Kidney (tissue), 14 donors: ENCODE results near the gene KHDC1. TPM values are rescaled to one million over a fixed set of nuclear protein-coding genes. Genes with fewer than 3 reads are reported as not detected.

Source experiments
- DNase-seq, 5 donors: peaks; one replicate each; pipeline ENCODE4 v3.0.0-alpha.2; 2013 to 2020
- FAIRE-seq: peaks from 2 replicates; lab custom pipeline; 2012; peaks lifted over from hg19 to GRCh38; lab: Jason Lieb, UNC
- H3K27ac ChIP-seq, 2 donors: one replicate each; pipeline ENCODE4 v1.7.0; 2013; ENCODE audit warnings: low read depth in 2 of 2, low read length in 2 of 2, inconsistent platforms in 1 of 2
- H3K27me3 ChIP-seq: one replicate; pipeline ENCODE4 v1.7.1; 2013; ENCODE audit warnings: low read length, inconsistent platforms; ENCODE audit not compliant: control insufficient read depth, insufficient read depth
- H3K36me3 ChIP-seq, 3 donors: one replicate each; pipeline versions ENCODE4 v1.7.0 to v1.7.1; 2013; ENCODE audit warnings: low read length in 3 of 3, control low read depth in 1 of 3, inconsistent platforms in 1 of 3; ENCODE audit not compliant: insufficient read depth in 3 of 3, control insufficient read depth in 2 of 3
- H3K4me1 ChIP-seq, 3 donors: one replicate each; pipeline versions ENCODE4 v1.7.0 to v1.7.1; 2013; ENCODE audit warnings: low read length in 3 of 3, inconsistent platforms in 1 of 3, low read depth in 1 of 3; ENCODE audit not compliant: control insufficient read depth in 2 of 3, insufficient read depth in 2 of 3
- H3K4me3 ChIP-seq, 3 donors: one replicate each; pipeline versions ENCODE4 v1.7.0 to v1.8.1; 2013; ENCODE audit warnings: low read length in 3 of 3, control low read depth in 1 of 3, inconsistent platforms in 1 of 3
- H3K9ac ChIP-seq, 3 donors: one replicate each; pipeline versions ENCODE4 v1.7.0 to v1.7.1; 2013; ENCODE audit warnings: low read length in 3 of 3, control low read depth in 1 of 3, inconsistent platforms in 1 of 3
- H3K9me3 ChIP-seq, 3 donors: one replicate each; pipeline versions ENCODE4 v1.7.0 to v1.7.1; 2013; ENCODE audit warnings: low read length in 3 of 3, control low read depth in 1 of 3, inconsistent platforms in 1 of 3; ENCODE audit not compliant: control insufficient read depth in 2 of 3, insufficient read depth in 1 of 3
- intact Hi-C: fragments of 100-400 bp; cut with DNase I; formaldehyde crosslinking; loops from one replicate; pipeline ENCODE4 v1.11.1; 2022
- polyA plus RNA-seq: library from polyadenylated mRNA; stranded (reverse); fragments of 350-450 nt; fragmentation: Illumina TruSeq; extraction: RNeasy Lipid Tissue Mini Kit (QIAGEN cat#74804); gene quantifications from one replicate; pipeline ENCODE4 v1.2.3, GENCODE V29; 2014; ENCODE audit warnings: low read depth, low replicate concordance; ENCODE audit not compliant: insufficient read depth
- total RNA-seq: library from RNA; stranded (reverse); fragmentation: NEBNext Ultra II Directional; extraction: Animal tissue kit (Norgen Biotek cat#: 25700); gene quantifications from one replicate; pipeline ENCODE4 v1.2.1, GENCODE V29; 2021
- TF ChIP-seq, protein P1 (sequence below): IDR thresholded peaks from 3 replicates; pipeline ENCODE4 v1.5.1; 2012; ENCODE audit warnings: mild to moderate bottlenecking, moderate library complexity, borderline replicate concordance; ENCODE audit not compliant: insufficient read depth; ENCODE audit errors: extremely low read depth
- donor health status: control.
- donor health status: control.
- donor health status: control.
- donor health status: control.
- donor health status: control.
- donor health status: DM: yes; HTN: yes; CAD: no.
- donor health status: Normal renal cell carcinoma (clear cell type).

Gene KHDC1
- total and polyA plus RNA-seq, 2 donors from 2014 or later: 1.0 to 1.7 TPM

DNA sequence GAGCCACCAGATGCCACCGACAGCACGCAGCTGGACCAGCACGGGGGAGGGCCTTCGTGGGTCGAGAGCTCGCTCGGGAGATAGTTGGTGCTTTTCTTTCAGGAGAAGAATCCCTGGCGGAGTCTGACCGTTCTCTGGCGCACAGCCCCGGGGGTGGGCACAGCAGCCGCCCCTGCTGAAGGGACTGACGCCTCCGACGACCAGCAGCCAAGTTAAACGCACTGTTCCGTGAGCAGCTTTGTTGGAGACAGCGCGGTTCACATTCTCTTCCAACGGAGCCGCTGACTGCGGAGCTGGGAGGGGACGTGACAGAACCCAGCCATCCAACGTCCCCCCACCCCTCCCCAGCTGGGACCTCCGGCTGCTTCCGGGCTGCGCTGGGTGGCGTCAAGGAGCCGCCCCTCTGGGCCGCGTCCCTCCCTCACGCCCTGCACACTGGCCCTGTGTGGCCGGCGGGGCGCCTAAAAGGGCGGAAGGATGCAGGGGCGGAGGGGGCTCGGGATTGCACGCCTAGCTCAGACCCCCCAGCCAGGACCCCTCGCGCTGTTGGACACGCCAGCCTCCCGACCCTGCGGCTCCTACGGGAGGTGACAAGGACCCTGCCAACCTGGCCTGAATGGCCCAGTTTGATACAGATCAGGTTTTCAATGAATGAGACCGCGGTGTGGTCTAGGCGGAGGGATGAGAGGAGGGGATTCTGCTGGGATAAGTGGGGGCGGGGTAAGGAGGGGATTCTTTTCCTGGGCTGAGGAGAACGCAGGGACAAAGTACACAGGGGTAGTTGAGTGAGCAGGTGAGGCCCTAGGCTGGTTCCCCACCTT, 36.4 kb upstream of the KHDC1 start:
- H3K4me3 ChIP-seq: peak overlapping the region in 1 of 3 donors; percentile 39
- H3K9ac ChIP-seq: no peak overlapping the region
- DNase-seq (peak in 4 of 5 donors; percentile 53 to 77 (median 61)), FAIRE-seq (no peak)
- H3K9me3 ChIP-seq: no peaks in the 10 kb centered on the region
- H3K36me3 ChIP-seq: no peaks in the 10 kb centered on the region
- TF ChIP-seq, protein P1, sequence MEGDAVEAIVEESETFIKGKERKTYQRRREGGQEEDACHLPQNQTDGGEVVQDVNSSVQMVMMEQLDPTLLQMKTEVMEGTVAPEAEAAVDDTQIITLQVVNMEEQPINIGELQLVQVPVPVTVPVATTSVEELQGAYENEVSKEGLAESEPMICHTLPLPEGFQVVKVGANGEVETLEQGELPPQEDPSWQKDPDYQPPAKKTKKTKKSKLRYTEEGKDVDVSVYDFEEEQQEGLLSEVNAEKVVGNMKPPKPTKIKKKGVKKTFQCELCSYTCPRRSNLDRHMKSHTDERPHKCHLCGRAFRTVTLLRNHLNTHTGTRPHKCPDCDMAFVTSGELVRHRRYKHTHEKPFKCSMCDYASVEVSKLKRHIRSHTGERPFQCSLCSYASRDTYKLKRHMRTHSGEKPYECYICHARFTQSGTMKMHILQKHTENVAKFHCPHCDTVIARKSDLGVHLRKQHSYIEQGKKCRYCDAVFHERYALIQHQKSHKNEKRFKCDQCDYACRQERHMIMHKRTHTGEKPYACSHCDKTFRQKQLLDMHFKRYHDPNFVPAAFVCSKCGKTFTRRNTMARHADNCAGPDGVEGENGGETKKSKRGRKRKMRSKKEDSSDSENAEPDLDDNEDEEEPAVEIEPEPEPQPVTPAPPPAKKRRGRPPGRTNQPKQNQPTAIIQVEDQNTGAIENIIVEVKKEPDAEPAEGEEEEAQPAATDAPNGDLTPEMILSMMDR: no peak
- H3K4me1 ChIP-seq: no peaks in the 10 kb centered on the region
- intact Hi-C loops: no loop called here
- H3K27ac ChIP-seq: no peak overlapping the region
- no peaks in the 10 kb centered on the region for H3K27me3 ChIP-seq

DNA sequence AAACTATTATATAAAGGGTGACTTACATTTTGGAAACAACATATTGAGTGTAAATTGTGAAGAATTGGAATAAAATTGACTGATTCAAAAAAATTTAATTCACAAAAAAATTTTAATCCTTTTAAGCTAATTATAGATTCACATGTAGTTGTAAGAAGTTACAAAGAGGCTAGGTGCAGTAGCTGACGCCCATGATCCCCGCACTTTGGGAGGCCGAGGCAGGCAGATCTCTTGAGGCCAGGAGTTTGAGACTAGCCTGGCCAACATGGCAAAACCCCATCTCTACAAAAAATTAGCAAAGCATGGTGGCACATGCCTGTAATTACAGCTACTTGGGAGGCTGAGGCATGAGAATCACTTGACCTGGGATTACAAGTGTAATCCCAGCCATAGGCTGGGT, 30.3 kb upstream of the KHDC1 start:
- H3K27me3 ChIP-seq: no peaks in the 10 kb centered on the region
- H3K4me3 ChIP-seq: no peak overlapping the region
- DNase-seq (no peak), FAIRE-seq (no peak)
- H3K4me1 ChIP-seq: no peaks in the 10 kb centered on the region
- H3K9ac ChIP-seq: no peak overlapping the region
- H3K9me3 ChIP-seq: no peaks in the 10 kb centered on the region
- no peak overlapping the region for H3K27ac ChIP-seq
- intact Hi-C loops: no loop called here
- no peaks in the 10 kb centered on the region for H3K36me3 ChIP-seq
- TF ChIP-seq, protein P1: no peak

DNA sequence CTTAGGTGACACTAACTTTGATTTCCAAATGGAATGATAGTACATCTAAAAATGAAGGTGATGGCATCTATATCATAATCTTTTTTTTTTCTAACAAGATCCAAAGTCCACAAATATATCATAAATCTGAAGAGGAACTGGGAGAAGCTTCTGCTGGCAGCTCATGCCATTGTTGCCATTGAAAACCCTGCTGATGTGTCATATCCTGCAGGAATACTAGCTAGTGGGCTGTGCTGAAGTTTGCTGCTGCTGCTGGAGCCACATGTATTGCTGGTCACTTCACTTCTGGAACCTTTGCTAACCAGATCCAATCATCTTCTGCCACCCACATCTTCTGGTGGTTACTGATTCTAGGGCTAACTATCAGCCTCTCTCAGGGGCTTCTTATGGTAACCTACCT, 27.4 kb upstream of the KHDC1 start:
- no peak overlapping the region for H3K9ac ChIP-seq
- H3K27me3 ChIP-seq: no peaks in the 10 kb centered on the region
- no peaks in the 10 kb centered on the region for H3K36me3 ChIP-seq
- H3K27ac ChIP-seq: no peak overlapping the region
- TF ChIP-seq, protein P1: no peak
- intact Hi-C loops: no loop called here
- DNase-seq (no peak), FAIRE-seq (no peak)
- H3K4me1 ChIP-seq: no peaks in the 10 kb centered on the region
- H3K9me3 ChIP-seq: no peaks in the 10 kb centered on the region
- no peak overlapping the region for H3K4me3 ChIP-seq

DNA sequence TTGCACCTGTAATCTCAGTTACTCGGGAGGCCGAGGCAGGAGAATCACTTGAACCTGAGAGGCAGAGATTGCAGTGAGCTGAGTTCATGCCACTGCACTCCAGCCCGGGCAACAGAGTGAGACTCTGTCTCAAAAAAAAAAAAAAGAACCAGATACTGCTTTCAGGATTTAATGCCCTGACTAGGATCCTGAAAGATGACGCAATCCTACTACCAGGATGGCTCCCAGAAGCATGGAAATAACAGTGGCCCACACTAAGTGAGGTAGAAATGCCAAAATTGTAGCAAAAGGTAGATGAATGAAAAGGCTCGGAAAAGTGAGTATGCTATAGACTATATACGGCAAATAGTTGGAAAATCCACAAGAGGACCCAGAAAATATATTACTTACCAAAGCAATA, 23.8 kb upstream of the KHDC1 start:
- no peak for FAIRE-seq
- Histone ChIP-seq H3K27ac (no peak overlapping the region), H3K9ac (no peak overlapping the region), H3K4me3 (no peak overlapping the region), H3K4me1 (no peaks in the 10 kb centered on the region), H3K9me3 (no peaks in the 10 kb centered on the region), H3K27me3 (no peaks in the 10 kb centered on the region), H3K36me3 (no peaks in the 10 kb centered on the region)
- intact Hi-C loops: no loop called here
- TF ChIP-seq, protein P1: no peak
- no peak for DNase-seq
